Peyer's patch (tissue), 4 donors: ENCODE results near the gene CRYM.

Experiments used
- POLR2A ChIP-seq, 2 donors: fragments of 450-650 bp; IDR thresholded peaks; one replicate each; pipeline ENCODE4 v1.5.1; 2017; ENCODE audit warnings: antibody characterized with exemption in 2 of 2, mild to moderate bottlenecking in 2 of 2, moderate library complexity in 2 of 2
- TF ChIP-seq, protein P1 (sequence below), 6 experiments: fragments of 450-650 bp in 4 of 6; fragments of 200-600 bp in 2 of 6; sonication (generic) in 1 of 6; IDR thresholded peaks; one replicate each; pipeline ENCODE4 v1.5.1; 2017 to 2019; ENCODE audit warnings: antibody characterized with exemption in 6 of 6, mild to moderate bottlenecking in 3 of 6, moderate library complexity in 1 of 6

DNA sequence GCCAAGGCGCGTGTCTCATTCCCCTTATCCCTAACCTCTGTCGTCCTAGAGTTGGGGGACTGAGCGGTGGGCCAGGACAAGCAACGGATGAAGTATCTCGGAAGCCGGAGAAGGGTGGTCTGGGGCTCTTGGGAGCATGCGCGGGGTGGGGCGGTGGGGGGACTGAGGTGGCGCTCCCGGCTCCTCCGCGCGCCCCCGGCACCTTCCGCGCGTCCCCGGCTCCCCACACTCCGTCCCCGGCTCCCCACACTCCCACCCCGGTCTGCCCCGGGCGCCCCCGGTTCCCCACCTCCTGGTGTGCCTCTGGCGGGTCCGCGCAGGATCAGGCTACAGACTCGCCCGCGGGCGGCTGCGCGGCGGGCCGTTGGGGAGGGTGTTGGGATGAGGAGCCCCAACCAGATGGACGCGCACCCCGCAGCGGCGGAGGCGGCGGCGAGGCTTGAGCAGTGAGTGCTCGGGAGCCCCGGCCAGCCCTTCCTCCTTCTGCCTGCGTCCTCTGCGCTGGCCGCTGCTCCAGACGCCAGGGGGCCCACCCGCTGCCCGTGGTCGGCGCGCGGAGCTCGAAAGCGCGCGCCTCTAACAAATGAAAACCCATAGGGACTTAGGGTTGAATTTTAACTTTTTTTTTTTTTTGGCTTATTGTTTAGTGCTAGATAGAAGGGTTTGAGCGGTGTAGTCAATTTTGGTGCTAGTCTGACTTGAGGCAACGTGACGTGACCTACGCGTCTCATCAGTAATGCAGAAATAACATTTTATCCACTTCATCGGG lies 5.6 kb upstream of the CRYM start:
- TF ChIP-seq, protein P1, sequence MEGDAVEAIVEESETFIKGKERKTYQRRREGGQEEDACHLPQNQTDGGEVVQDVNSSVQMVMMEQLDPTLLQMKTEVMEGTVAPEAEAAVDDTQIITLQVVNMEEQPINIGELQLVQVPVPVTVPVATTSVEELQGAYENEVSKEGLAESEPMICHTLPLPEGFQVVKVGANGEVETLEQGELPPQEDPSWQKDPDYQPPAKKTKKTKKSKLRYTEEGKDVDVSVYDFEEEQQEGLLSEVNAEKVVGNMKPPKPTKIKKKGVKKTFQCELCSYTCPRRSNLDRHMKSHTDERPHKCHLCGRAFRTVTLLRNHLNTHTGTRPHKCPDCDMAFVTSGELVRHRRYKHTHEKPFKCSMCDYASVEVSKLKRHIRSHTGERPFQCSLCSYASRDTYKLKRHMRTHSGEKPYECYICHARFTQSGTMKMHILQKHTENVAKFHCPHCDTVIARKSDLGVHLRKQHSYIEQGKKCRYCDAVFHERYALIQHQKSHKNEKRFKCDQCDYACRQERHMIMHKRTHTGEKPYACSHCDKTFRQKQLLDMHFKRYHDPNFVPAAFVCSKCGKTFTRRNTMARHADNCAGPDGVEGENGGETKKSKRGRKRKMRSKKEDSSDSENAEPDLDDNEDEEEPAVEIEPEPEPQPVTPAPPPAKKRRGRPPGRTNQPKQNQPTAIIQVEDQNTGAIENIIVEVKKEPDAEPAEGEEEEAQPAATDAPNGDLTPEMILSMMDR (IDR thresholded peaks at IDR 0.05), result peak in 4 of 6 experiments; percentile 32 to 43 (median 34)
- no peak for TF ChIP-seq POLR2A (IDR thresholded peaks at IDR 0.05)
